NCI-H146 (cell line): ENCODE measurements around the gene CASP7.
"Not testable (repeated sequence)": the region's sequence is repeated elsewhere in the genome, so short reads cannot be mapped to it uniquely, and the experiment has no call there.

Experiments
- DNase-seq: peaks from one replicate; lab custom pipeline; 2025; lab: John Stamatoyannopoulos, UW

The CASP7 gene

DNA sequence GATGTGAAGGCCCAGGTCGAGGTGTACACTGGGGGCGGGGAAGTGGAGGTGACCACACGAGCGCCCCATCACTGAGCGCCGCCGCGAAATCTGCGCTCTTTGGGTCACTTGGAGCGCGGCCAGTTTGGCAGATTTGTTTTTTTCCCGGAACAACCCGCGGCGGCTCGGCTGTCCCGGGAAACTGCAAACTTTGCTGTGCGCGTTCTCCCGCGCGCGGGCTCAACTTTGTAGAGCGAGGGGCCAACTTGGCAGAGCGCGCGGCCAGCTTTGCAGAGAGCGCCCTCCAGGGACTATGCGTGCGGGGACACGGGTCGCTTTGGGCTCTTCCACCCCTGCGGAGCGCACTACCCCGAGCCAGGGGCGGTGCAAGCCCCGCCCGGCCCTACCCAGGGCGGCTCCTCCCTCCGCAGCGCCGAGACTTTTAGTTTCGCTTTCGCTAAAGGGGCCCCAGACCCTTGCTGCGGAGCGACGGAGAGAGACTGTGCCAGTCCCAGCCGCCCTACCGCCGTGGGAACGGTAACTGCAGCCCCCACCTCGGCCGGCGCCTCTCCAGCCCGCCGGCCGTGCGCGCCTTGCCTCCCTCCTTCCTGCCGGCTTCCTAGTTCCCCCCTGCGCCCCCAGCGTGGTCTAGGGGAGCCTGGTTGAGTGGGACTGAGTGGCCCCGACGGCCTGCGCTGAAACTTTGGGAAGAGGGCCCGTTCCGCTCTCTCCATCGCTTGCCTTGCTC, at the start of gene CASP7:
Gene CASP7 (plus strand): TSS at position 450 of the 727 bp plus-strand sequence. CDS start 17,582 bp downstream, outside the sequence.
- peak; percentile 88 for DNase-seq

DNA sequence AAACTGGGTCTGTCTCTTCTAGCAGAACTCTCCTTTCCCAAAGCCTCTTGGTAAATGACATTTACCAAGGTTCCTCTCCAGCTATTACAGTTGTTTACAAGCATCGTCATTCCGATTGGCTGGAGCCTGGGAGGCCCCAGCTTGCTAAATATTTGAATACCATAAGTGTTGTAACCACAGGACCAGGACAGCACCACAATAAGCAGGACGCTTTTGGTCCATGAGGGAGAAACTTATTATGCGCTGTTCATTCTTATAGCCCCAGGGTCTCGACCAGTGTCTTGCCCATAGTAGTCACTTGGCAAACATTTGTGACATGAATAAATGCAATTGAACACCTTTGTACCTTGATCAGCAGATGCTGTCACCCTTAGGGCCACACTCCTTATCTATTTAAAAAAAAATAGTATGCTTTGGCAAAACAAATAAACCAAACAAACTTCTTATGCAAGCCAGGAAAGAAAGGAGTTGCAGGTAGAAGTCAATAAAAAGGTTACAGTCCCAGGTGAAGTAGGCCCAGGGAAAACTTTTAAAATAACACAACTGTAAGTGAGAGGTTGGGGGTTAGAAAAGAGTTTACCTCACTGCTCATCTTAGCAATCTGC, 48.7 kb upstream of the CASP7 start:
- no peak for DNase-seq

DNA sequence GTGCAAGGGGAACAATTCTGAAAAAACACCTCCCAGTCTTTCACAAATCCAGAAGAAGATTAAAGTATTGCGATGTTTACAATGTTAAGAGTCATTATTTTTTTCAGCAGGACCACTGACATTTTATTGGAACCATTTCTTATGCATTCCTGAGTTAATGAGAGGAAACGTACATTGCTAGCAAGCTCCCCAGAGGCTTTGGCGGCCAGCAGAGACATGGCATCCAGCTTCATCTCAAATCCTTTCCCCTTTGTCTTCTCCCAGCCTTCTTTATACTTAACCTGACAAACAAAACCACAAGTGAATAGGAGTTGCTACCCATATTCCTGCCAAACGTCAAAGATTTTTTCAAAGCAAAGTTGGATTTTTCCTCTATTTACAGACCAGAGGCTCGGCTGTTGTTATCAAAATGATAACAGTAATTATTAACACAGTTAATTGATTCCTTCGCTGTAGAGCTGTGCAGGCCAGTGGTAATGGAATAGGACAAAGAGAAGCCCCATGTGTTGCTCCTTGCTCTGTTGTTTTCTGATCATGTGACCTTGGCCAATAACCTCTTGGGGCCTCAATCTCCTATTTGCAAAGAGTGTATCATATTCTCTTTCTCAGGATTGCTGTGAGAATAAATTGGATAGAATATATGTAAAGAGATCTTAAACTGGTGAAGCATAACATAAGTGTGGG, 47.9 kb upstream of the CASP7 start:
- DNase-seq = peak; percentile 45

DNA sequence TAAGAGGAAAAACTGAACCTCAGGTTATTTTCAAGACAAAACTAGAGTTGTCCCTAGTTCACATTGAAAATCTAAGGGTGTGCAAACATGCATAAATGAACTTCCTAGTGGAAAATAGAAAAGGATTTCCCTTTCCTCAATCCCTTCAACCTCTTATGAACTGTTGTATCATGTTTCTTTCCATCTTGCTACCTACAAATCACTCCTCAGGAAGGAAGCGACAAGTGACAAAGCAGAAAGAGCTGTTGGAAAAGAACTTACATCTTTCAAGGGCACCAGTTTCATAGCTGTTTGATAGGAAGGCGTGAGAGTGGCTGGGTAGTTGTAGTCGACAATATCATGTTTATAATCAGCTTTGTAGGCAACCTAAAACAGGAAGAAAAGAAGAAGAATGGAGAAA, 39.7 kb upstream of the CASP7 start:
- no peak for DNase-seq

GRCh38 chr10:113641702-113642101, 38.0 kb upstream of the CASP7 start:
- no peak for DNase-seq

DNA sequence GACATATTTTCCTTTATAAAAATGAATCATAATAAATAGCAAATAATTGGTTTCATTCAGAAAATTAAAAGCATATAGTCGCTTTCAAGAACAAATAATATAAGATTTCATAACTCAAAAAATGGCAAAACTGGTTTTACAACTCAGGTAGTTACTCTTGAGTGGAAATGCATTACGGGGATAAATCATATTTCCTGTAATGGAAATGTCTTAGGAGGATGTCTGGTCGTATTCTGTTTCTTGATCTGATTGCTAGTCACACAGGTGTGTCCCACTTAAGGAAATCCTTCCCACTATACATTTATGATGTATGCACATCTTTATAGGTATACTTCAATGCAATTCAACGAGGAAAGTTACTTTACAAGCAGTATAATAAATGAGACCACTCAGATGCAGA, 36.5 kb upstream of the CASP7 start:
- DNase-seq = no peak

GRCh38 chr10:113644185-113645120, 35.3 kb upstream of the CASP7 start:
- DNase-seq = no peak

GRCh38 chr10:113646336-113647201, 33.1 kb upstream of the CASP7 start:
- no peak for DNase-seq

- no peak for DNase-seq
These were observed 31.9 kb upstream of the CASP7 start for GRCh38 chr10:113647812-113648211.

- no peak for DNase-seq
These were observed 31.2 kb upstream of the CASP7 start for GRCh38 chr10:113648478-113648877.

GRCh38 chr10:113650172-113650571, 29.5 kb upstream of the CASP7 start:
- no peak for DNase-seq

DNA sequence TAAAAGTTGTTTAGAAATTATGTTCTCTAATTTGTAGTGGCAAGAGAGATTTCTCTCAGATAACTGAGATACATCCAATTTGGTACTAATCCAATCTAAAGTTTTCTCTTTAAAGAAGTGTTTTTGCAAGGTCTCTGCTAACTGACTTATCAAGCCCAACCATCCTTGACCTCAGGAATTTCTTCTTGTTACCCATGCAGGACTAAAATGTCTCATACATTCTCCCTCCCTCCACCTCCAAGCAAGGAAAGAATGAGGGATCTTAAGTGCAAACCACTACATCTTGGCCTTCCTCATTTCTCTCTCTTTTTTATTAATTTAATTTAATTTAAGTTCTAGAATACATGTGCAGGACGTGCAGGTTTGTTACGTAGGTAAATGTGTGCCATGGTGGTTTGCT, 28.7 kb upstream of the CASP7 start:
- no peak for DNase-seq

GRCh38 chr10:113651898-113652297, 27.8 kb upstream of the CASP7 start:
- no peak for DNase-seq

DNA sequence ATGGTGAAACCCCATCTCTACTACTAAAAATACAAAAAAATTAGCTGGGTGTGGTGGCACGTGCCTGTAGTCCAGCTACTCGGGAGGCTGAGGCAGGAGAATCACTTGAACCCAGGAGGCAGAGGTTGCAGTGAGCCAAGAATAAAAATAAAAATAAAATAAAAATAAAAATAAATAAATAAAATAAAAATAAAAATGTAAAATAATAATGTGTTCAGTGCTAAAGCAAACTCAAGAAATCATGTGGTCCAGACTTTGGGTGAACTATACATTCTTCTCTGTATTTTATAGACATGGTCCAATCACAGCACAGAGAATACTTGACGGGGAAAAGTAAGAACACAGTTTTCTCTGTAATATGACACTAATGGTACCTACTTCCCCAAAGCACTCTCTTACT, 27.3 kb upstream of the CASP7 start:
- not testable (repeated sequence) for DNase-seq

- peak; percentile 24 for DNase-seq
These were observed 22.8 kb upstream of the CASP7 start for GRCh38 chr10:113656896-113657295.

- DNase-seq = peak; percentile 74
These were observed 22.2 kb upstream of the CASP7 start for GRCh38 chr10:113657544-113657943.

GRCh38 chr10:113661332-113661731, 18.4 kb upstream of the CASP7 start:
- no peak for DNase-seq

GRCh38 chr10:113663142-113663541, 16.6 kb upstream of the CASP7 start:
- no peak for DNase-seq

DNA sequence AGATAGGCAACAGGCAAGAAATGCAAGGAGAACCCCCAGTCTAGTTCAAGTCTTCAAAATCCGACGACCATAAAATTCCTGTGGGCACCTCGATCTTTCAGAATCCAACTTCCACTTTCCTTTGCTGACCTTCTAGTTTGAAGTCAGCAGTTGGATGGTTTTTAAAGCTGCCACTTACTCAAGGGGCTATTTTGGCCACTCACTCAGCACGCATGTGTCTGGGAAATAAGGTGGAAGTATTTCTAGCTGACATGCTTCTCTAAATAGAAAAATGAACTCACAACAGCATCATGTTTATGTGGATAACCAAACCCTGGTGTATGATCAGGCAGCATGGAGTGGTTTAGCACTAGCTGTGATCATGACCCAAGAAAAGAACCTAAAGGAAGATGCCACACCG, 15.8 kb upstream of the CASP7 start, which contains the start of gene NRAP:
Gene NRAP (minus strand): TSS at position 134 of the 400 bp plus-strand sequence. CDS start 159 bp downstream, outside the sequence.
- DNase-seq = no peak

GRCh38 chr10:113665352-113665751, 14.4 kb upstream of the CASP7 start:
- no peak for DNase-seq

DNA sequence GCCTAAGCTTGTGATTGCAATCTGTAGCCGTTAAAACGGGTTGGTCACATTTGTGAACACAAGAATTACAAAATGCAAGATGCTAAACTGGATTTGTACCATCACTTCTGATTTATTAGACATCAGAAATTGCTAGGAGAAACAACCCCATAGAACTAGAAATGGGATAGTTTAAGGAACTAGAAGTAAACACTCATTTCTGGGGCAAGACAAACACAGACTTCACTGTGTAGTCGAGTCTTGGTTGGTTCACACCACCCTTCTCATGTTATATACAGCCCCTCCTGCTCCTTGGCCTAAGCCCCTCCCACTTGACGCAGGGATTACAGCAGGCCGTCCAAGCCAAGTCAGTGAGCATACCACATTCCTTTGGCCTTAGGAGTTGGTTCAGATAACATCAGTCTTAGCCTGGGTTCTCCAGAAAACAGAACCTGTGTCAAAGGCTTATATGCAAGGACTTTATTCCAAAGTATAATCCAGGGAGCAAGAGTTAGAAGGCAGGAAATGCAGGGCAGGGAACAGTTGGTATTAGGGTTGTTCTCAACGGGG, 13.8 kb upstream of the CASP7 start:
- DNase-seq = no peak
